Right lung (tissue), 5 donors: ENCODE measurements around the gene PPP5C. TPM values are rescaled to one million over a fixed set of nuclear protein-coding genes. Genes with fewer than 3 reads are reported as not detected.
"Not testable (repeated sequence)": the region's sequence is repeated elsewhere in the genome, so short reads cannot be mapped to it uniquely, and the experiment has no call there.

ENCODE experiments used
- DNase-seq, 2 donors: peaks; one replicate each; pipeline ENCODE4 v3.0.0-alpha.2; 2013
- polyA plus RNA-seq, 5 donors: library from polyadenylated mRNA; unstranded; fragments of 120-200 nt; gene quantifications; one replicate each; pipeline versions ENCODE4 v1.2.1 to v1.2.3, GENCODE V29; 2013; ENCODE audit warnings: inconsistent platforms in 1 of 5, low replicate concordance in 1 of 5; ENCODE audit not compliant: insufficient read length in 5 of 5, insufficient read depth in 1 of 5

The PPP5C gene
- polyA plus RNA-seq, 5 donors, result 95.7 to 107 (median 104) TPM

DNA sequence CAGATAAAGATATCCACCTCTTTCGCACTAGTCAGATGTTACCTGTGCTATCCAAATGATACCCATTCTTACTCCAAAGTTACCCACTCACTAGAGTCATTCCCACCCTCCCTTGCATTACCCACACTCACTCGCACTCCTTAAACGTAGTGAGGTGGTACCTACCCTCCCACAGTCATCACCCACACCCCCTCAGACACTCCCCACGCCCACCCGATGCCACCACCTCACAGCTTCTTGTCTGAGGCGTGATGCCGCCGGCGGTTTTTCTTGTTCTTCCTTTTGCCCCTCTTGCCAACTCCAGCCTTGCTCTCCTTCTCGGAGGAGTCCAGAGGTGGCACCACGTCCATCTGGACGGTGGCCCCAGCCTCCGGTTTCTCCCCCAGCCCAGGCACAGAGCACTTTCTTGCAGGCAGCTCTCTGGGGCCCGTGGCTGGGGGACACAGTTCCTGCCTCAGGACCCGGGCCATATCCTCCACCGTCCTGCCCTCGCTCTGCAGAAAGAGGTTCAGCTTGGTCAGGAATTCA lies 80.7 kb downstream of the PPP5C start:
- DNase-seq, result no peak

DNA sequence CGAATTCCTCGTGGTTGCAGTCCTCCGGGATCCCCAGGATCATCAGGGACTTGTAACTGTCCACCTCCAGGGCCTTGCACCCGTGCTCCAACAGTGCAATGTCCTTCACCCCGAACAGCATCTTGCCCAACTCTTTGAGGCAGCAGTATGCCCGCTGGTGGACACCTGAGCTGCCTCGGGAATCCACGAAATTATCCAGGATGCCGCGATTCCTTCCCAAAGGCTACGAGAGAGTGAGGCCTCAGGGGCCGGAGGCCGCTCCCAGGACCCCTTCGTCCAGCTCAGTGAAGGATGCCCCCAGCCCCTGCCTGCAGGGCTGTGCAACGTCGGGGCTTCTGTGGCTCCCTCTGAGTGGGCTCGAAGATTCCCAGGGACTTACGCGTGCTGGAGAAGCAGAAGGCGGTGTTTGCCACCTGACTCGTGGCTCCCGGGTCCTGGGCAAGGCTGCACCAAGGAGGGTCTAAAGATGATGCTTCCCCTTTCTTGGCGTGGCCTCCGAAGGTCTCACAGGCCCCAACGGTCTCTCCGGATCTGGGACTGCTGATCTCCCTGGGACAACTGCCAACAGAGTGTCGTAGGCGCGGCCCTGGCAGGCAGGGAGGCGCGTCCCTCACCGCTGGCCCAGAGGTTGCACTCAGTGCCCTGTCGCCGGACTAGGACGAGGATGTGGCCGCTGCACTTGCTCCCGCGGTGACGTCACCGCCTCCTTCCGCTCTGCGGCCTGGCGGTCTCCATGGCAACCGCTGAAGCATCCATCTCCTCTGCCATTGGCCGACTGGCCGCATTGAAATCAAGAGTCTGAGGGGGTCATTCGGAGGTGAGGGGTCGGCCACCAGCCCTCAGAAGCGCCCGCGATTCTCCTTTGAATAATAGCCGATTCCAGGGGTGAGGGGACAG lies 81.6 kb downstream of the PPP5C start, which contains the start of gene PNMA8C:
TSS of gene PNMA8C (minus strand) at position 698 of the 897 bp plus-strand sequence. CDS start at position 121, 577 bp downstream.
- DNase-seq, result peak in 1 of 2 donors; percentile 62

DNA sequence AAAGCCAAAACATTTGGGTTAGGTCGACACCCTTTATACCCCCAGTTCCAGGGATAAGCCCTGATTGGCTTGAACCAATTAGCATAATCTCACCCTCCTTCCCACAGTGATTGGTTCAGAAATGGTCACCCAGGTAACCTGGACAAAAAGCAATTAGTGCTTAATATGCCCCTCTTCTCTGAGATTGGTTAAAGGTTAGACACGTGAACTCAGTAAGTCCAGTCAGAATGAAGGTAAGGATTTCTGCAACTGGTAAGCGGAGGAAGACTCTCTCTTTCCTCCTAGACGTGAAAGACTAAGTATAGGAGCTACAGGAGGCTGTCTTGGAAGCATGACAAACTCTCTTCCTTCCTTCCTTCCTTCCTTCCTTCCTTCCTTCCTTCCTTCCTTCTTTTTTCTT lies 83.1 kb downstream of the PPP5C start:
- no peak for DNase-seq

DNA sequence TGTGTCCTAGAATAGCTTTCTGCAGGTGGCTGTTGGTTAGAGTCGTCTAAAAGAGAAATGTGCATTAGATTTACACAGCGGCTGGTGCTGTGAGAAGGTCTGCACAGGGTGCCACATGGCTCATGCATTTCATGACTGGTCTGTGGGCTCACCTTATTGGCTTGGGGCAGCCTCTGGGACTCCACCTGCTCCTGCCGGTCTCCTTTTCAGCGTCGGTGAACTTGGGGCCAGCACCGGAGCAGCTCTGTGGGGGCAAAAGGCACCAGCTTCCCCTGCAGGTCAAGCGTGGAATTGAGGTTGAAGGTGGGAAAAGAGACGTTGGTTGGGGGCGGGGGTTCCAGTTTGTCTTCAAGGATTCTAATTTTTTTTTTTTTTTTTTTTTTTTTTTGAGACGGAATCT lies 84.9 kb downstream of the PPP5C start:
- DNase-seq, result no peak

DNA sequence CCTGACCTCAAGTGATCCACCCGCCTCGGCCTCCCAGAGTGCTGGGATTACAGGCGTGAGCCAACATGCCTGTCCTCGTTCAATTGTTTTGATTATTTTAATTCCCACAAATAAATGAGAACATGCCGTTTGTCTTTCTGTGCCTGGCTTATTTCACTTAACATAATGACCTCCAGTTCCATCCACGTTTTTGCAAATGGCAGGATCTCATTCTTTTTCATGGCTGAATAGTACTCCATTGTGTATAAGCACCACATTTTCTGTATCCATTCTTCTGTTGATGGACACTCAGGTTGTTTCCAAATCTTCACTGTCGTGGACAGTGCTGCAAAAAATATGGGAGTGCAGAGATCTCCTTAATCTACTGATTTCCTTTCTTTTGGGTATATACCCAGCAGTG lies 86.6 kb downstream of the PPP5C start:
- not testable (repeated sequence) for DNase-seq

DNA sequence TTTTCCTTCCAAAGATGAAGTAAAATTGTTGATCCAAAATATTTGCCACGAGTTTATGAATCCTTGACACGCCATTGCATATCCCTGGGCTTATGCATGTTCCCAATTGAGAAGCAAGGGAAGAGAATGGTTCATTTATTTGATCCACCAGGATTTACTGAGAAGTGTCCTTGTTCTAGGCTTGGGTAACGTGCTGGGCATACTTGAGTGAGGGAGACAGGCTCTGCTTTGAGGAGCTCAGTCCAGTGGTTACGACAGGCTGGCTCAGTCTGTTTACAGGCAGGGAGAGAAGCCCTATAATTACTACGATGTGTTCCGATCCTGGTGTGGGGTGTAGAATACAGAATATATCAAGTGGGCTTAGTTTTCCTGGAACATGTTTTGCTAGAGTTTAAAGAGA lies 88.1 kb downstream of the PPP5C start:
- DNase-seq, result no peak

DNA sequence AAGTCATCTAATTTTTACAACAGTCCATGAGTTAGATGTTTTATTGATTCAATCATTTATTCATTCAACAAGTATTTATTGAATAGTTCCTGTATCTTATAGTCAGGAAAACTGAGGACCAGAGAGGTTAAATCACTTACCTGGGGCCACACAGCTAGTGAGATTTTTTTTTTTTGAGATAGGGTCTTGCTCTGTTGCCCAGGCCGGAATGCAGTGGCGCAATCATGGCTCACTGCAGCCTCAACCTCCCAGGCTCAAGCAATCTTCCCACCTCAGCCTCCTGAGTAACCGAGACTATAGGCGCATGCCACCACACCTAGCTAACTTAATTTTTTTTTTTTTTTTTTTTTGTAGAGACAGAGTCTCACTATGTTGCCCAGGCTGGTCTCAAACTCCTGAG lies 88.8 kb downstream of the PPP5C start:
- DNase-seq, result not testable (repeated sequence)

Other genes with a start within 250 kb of the PPP5C start
- gene IGFL3, start 222.4 kb upstream of the PPP5C start, polyA plus RNA-seq, result not detected
- gene IGFL2, start 198.8 kb upstream of the PPP5C start, polyA plus RNA-seq, result 1 to 10 TPM in 3 of 5 donors, under 1 TPM in 2; 0.58 to 1.3 (median 1.0) TPM
- not detected for gene IGFL1, start 117.3 kb upstream of the PPP5C start, polyA plus RNA-seq
- gene HIF3A, start 50.0 kb upstream of the PPP5C start, polyA plus RNA-seq, result 100 to 1,000 TPM; 112 to 203 (median 194) TPM
- gene CCDC8, start 66.5 kb downstream of the PPP5C start, polyA plus RNA-seq, result 10 to 100 TPM; 39.7 to 63.5 (median 45.7) TPM
- gene PNMA8C, start 81.8 kb downstream of the PPP5C start, polyA plus RNA-seq, result 1 to 10 TPM in 1 of 5 donors, under 1 TPM in 4; 0.21 to 1.3 (median 0.72) TPM
- gene PNMA8A, start 124.5 kb downstream of the PPP5C start, polyA plus RNA-seq, result 10 to 100 TPM; 11.6 to 15.8 (median 14.8) TPM
- gene PNMA8B, start 148.8 kb downstream of the PPP5C start, polyA plus RNA-seq, result 1 to 10 TPM; 2.8 to 5.7 (median 4.0) TPM